WTC11 (cell line): ENCODE measurements around the gene TMPRSS3. TPM values are rescaled to one million over a fixed set of nuclear protein-coding genes. Genes with fewer than 3 reads are reported as not detected.

Source experiments
- ZNF396 ChIP-seq: fragments of 250-450 bp; sonication (Bioruptor Pico); IDR thresholded peaks from 2 replicates; pipeline ENCODE4 v1.8.0; 2021; ENCODE audit warnings: mild to moderate bottlenecking, moderate library complexity, borderline replicate concordance
- total RNA-seq: library from RNA; stranded (reverse); gene quantifications from 3 replicates; pipeline ENCODE4 v1.2.3, GENCODE V29; 2021
- TF ChIP-seq, protein P1 (sequence below): sonication (generic); formaldehyde crosslinking; IDR thresholded peaks from 2 replicates; pipeline ENCODE4 v1.8.0; 2022; ENCODE audit warnings: mild to moderate bottlenecking, missing genetic modification reagents

Gene TMPRSS3
- total RNA-seq, 1 experiment from 2014 or later: 0.39 TPM

DNA sequence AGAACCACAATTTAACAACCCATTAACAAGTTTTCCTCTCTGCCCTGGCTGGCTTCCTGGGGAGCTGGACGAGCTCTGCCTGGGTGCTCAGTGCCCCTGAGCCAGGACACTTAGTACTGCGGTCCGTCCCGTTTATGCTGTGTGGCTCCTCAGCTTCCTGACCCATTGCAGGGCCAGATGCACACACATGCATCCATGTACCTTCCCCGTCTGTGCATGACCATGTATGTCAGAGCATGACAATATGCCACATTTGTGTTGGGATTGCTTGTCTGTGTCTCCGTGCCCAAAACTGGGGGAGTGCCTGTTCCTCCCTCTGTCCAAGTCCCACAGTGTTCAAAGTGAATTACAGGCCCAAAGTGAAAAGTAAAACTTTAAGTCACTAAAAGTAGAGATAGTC, 71.0 kb downstream of the TMPRSS3 start (continued):
- TF ChIP-seq, protein P1, sequence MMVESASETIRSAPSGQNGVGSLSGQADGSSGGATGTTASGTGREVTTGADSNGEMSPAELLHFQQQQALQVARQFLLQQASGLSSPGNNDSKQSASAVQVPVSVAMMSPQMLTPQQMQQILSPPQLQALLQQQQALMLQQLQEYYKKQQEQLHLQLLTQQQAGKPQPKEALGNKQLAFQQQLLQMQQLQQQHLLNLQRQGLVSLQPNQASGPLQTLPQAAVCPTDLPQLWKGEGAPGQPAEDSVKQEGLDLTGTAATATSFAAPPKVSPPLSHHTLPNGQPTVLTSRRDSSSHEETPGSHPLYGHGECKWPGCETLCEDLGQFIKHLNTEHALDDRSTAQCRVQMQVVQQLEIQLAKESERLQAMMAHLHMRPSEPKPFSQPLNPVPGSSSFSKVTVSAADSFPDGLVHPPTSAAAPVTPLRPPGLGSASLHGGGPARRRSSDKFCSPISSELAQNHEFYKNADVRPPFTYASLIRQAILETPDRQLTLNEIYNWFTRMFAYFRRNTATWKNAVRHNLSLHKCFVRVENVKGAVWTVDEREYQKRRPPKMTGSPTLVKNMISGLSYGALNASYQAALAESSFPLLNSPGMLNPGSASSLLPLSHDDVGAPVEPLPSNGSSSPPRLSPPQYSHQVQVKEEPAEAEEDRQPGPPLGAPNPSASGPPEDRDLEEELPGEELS (CRISPR knock-in tag): no peak
- no peak for TF ChIP-seq ZNF396 (CRISPR knock-in tag)
- TF ChIP-seq, all 79 proteins: peak for 0

Other genes starting within 250 kb of the TMPRSS3 start
- gene ABCG1, start 176.9 kb downstream of the TMPRSS3 start, total RNA-seq: 2.9 to 4.0 TPM (median 3.7 TPM) in 3 replicates
- 2.9 to 4.2 TPM (median 3.5 TPM) in 3 replicates for gene TFF3, start 80.6 kb downstream of the TMPRSS3 start, total RNA-seq
- 0.33 TPM in 1 of 3 replicates, not detected in the others for gene TFF2, start 45.1 kb downstream of the TMPRSS3 start, total RNA-seq
- 0.53 to 0.98 TPM (median 0.81 TPM) in 3 replicates for gene TFF1, start 29.5 kb downstream of the TMPRSS3 start, total RNA-seq
- gene UBASH3A, start 7.8 kb upstream of the TMPRSS3 start, total RNA-seq: 0.09 TPM in 1 of 3 replicates, not detected in the others
- 0.11 to 0.30 TPM (median 0.16 TPM) in 3 replicates for gene RSPH1, start 100.2 kb upstream of the TMPRSS3 start, total RNA-seq
- gene SLC37A1, start 117.8 kb upstream of the TMPRSS3 start, total RNA-seq: 22.7 to 26.3 TPM (median 25.8 TPM) in 3 replicates